HG02981 (cell line): ENCODE results near the gene SLC22A23.

Source experiments
- ATAC-seq: cut with Tn5 transposase; IDR thresholded peaks from one replicate; pipeline ENCODE4 v1.9.1; 2021; ENCODE audit warnings: mild to moderate bottlenecking, moderate library complexity; ENCODE audit not compliant: unreplicated experiment

Gene SLC22A23

GRCh38 chr6:3406362-3406821, 50.5 kb downstream of the SLC22A23 start:
- ATAC-seq: no peak

- no peak for ATAC-seq
These were observed 51.2 kb downstream of the SLC22A23 start for GRCh38 chr6:3405679-3406078.

DNA sequence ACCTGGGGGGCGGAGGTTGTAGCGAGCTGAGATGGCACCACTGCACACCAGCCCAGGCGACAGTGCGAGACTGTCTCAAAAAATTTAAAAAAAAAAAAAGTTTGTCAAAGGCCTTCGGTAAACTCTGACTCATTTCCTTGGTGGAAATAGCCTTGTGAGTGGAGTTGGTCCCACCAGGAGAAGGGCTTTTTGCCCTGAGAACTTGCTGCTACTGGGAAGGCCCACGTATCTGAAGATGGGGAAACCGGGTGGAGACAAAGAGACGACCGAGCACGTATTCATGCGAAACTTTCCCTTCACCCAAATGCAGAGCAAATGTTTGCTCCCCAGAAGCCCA, 51.7 kb downstream of the SLC22A23 start:
- ATAC-seq: no peak

- no peak for ATAC-seq
These were observed 53.3 kb downstream of the SLC22A23 start for GRCh38 chr6:3403238-3404173.

GRCh38 chr6:3402310-3403237, 54.3 kb downstream of the SLC22A23 start:
- no peak for ATAC-seq

- no peak for ATAC-seq
These were observed 56.7 kb downstream of the SLC22A23 start for GRCh38 chr6:3400162-3400561.

GRCh38 chr6:3398755-3399696, 57.8 kb downstream of the SLC22A23 start:
- ATAC-seq: no peak

DNA sequence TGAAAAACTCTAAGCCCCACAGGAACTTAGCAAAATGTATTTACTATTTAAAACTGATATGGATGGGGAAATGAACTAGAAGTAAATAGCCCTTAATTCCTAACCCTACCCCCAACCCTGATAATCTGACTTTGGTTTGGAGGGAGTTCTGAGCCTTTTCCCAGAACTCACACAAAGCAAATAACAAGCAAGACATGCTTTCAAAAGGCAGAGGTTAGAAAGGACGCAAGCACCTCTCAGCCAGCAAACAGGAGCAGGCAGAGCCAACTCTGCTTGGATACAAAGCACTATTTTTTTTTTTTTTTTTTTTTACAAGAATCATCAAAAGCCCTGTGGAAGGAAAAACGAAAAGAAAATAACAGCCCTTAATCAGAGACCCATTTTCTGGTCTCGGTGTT, 58.7 kb downstream of the SLC22A23 start:
- ATAC-seq: no peak

GRCh38 chr6:3397229-3398164, 59.4 kb downstream of the SLC22A23 start:
- ATAC-seq: no peak

GRCh38 chr6:3396503-3397180, 60.2 kb downstream of the SLC22A23 start:
- ATAC-seq: no peak

DNA sequence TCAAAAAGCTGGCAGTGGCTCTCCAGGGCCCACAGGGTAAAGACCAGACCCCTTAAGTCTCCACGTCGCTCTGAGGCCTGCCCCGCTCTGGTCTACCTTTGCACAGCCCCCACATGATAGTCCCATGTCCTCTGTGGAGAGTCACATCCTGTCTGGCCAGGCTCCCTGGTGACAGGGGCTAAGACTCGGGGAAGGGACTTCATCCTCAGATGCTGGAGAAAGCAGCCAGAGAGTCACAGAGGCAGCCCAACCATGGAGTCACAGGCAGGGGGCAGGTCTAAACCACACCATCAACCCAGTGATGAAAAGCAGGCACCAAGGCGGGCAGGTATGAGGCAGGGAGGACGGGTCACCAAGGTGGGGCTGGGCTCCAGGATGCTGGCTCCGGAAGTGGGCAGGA, 62.2 kb downstream of the SLC22A23 start:
- no peak for ATAC-seq

GRCh38 chr6:3393836-3394202, 63.0 kb downstream of the SLC22A23 start:
- no peak for ATAC-seq

DNA sequence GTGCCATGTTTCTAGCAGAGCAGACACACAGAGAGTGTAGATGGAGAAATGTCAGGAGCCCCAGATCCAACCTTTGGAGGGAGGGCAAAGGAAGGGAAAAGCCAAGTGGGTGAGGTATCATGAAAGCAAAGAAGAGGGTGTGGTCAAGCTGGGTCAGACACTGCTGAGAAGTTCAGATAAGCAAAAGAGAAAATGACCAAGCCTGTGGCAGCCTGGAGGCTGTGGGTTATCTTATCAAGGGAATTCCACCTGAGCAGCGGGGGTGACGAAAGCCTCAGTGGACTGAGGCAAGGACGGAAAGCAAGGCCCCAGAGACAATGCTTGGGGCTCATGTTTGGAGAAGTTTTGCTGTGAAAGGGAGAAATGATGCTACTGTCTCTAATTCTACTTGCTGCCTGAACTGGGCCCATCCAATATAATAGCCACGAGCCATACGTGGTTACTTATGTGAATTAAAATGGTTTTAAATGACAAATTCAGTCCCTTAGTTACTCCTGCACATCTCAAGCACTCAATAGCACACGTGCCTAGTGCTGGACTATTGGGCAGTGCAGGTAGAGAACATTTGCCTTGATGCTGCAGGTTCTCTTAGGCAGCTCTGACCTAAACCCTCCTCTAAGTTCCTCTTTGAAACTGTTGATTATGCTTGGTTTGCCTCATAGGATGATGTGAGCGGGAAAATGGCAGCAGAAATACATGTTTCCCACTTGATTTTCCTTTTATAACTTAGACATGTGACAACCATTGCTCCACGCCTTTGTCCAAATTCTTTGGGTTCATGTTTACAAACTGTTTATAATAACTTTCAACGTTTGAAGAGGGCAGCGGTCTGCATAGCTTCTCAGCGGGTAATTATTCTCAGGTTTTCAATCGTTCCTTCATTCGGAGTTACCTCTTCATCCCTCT, 63.7 kb downstream of the SLC22A23 start:
- no peak for ATAC-seq

GRCh38 chr6:3391902-3392458, 64.9 kb downstream of the SLC22A23 start:
- ATAC-seq: no peak

- ATAC-seq: no peak
These were observed 66.2 kb downstream of the SLC22A23 start for GRCh38 chr6:3390698-3391097.

DNA sequence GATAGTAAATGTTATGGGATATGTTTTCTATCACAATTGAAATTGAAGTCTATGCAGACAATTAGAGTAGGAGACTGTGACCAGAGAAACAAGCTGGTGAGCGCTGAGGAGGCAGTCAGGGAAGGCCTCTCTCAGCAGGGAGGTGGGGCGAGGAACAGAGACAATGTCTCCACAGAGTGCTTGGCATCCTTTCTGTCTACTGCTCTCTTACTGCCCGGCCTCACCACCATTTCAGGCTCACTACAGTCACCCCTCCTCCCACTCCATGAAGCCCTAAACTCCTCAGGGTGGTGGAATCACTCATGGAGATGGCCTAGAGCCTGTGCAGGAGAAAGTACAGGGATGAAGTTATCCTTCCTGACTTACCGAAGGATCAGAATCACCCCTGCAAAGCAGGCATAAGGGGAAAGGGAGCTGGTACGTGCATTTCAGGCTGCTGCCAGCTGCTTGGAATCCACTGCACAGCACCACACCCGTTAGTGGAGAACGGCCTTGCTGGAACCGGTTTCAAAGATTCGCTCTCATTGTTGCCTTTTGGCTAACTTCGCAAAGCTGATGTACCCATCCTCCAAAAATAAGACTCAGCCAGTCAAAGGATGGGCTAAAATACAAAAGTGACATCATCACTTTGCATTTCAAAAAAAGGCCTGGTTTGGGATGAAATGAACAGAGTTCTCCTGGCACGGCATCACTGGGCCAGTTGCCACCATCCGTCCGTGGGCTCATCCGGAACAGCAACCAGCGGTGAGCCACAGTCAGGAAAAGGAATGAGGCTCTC, 67.3 kb downstream of the SLC22A23 start:
- ATAC-seq: no peak

- no peak for ATAC-seq
These were observed 68.1 kb downstream of the SLC22A23 start for GRCh38 chr6:3388786-3389185.
